ENCODE measurements around the gene CCNL2.
"Not testable (repeated sequence)": the region's sequence is repeated elsewhere in the genome, so short reads cannot be mapped to it uniquely, and the experiment has no call there.

The CCNL2 gene

GRCh38 chr1:1370771-1371300 is 28.3 kb downstream of the CCNL2 start:
- Histone ChIP-seq H3K27me3 (ENCODE audit: insufficient read depth, poor library complexity, severe bottlenecking) (no peaks in the 10 kb centered on the region), H3K4me3 (replicated peaks; ENCODE audit: insufficient read depth, low read length) (no peak overlapping the region), H3K27ac (replicated peaks) (no peak overlapping the region)
- no peak for DNase-seq (ENCODE audit: low read depth in 1 of 2, low spot score in 1 of 2)
- TF ChIP-seq REST (IDR thresholded peaks at IDR 0.05; ENCODE audit: insufficient replicate concordance, low read depth) (no peak), POLR2AphosphoS5 (IDR thresholded peaks at IDR 0.05; ENCODE audit: low read depth) (no peak), CTCF (IDR thresholded peaks at IDR 0.05; ENCODE audit: insufficient read depth, low read length) (no peak), SPI1 (IDR thresholded peaks at IDR 0.05; ENCODE audit: borderline replicate concordance, low read depth) (no peak), GABPA (IDR thresholded peaks at IDR 0.05; ENCODE audit: low read depth) (no peak)

GRCh38 chr1:1370094-1370493 is 29.0 kb downstream of the CCNL2 start:
- not testable (repeated sequence) for H3K4me3 ChIP-seq (replicated peaks; ENCODE audit: insufficient read depth, low read length); H3K27ac ChIP-seq (replicated peaks); H3K27me3 ChIP-seq (ENCODE audit: insufficient read depth, poor library complexity, severe bottlenecking); DNase-seq (ENCODE audit: low read depth in 1 of 2, low spot score in 1 of 2)

- H3K4me3 ChIP-seq (replicated peaks; ENCODE audit: insufficient read depth, low read length): no peak overlapping the region
- no peak overlapping the region for H3K27ac ChIP-seq (replicated peaks)
- no peak for DNase-seq (ENCODE audit: low read depth in 1 of 2, low spot score in 1 of 2)
- no peak for TF ChIP-seq CTCF (IDR thresholded peaks at IDR 0.05; ENCODE audit: insufficient read depth, low read length)
- no peak for TF ChIP-seq SPI1 (IDR thresholded peaks at IDR 0.05; ENCODE audit: borderline replicate concordance, low read depth)
- TF ChIP-seq POLR2AphosphoS5 (IDR thresholded peaks at IDR 0.05; ENCODE audit: low read depth): no peak
- TF ChIP-seq REST (IDR thresholded peaks at IDR 0.05; ENCODE audit: insufficient replicate concordance, low read depth): no peak
- TF ChIP-seq GABPA (IDR thresholded peaks at IDR 0.05; ENCODE audit: low read depth): no peak
- no peaks in the 10 kb centered on the region for H3K27me3 ChIP-seq (ENCODE audit: insufficient read depth, poor library complexity, severe bottlenecking)
Observed at GRCh38 chr1:1367315-1367714, 31.8 kb downstream of the CCNL2 start.

GRCh38 chr1:1366699-1367066 is 32.5 kb downstream of the CCNL2 start:
- H3K27ac ChIP-seq (replicated peaks): no peak overlapping the region
- H3K27me3 ChIP-seq (ENCODE audit: insufficient read depth, poor library complexity, severe bottlenecking): no peaks in the 10 kb centered on the region
- no peak for DNase-seq (ENCODE audit: low read depth in 1 of 2, low spot score in 1 of 2)
- H3K4me3 ChIP-seq (replicated peaks; ENCODE audit: insufficient read depth, low read length): no peak overlapping the region
- TF ChIP-seq GABPA (IDR thresholded peaks at IDR 0.05; ENCODE audit: low read depth) (no peak), POLR2AphosphoS5 (IDR thresholded peaks at IDR 0.05; ENCODE audit: low read depth) (no peak), SPI1 (IDR thresholded peaks at IDR 0.05; ENCODE audit: borderline replicate concordance, low read depth) (no peak), REST (IDR thresholded peaks at IDR 0.05; ENCODE audit: insufficient replicate concordance, low read depth) (no peak), CTCF (IDR thresholded peaks at IDR 0.05; ENCODE audit: insufficient read depth, low read length) (no peak)

All from HL-60 (cell line).